Measurements from ENCODE around the gene TCERG1L. TPM values are rescaled to one million over a fixed set of nuclear protein-coding genes. Genes with fewer than 3 reads are reported as not detected.

Gene TCERG1L
- total RNA-seq, 1 experiment from 2014 or later, result not detected

GRCh38 chr10:131230641-131231322, 80.7 kb downstream of the TCERG1L start:
- Histone ChIP-seq H3K27me3 (replicated peaks) (no peaks in the 10 kb centered on the region), H3K9me3 (replicated peaks) (peaks cover 7% of the 10 kb centered on the region; the same call in 1 of the 2 replicates), H3K36me3 (no peaks in the 10 kb centered on the region), H3K27ac (no peak overlapping the region), H3K4me1 (replicated peaks) (no peaks in the 10 kb centered on the region), H3K4me3 (no peak overlapping the region)
- DNase-seq (ENCODE audit: low read depth in 1 of 2, low spot score in 2 of 2), result no peak

- H3K9me3 ChIP-seq (replicated peaks), result peaks cover 10% of the 10 kb centered on the region; the same call in 1 of the 2 replicates
- no peaks in the 10 kb centered on the region for H3K36me3 ChIP-seq
- H3K4me3 ChIP-seq, result no peak overlapping the region
- H3K27ac ChIP-seq, result no peak overlapping the region
- no peak for DNase-seq (ENCODE audit: low read depth in 1 of 2, low spot score in 2 of 2)
- H3K4me1 ChIP-seq (replicated peaks), result no peaks in the 10 kb centered on the region
- no peaks in the 10 kb centered on the region for H3K27me3 ChIP-seq (replicated peaks)
Measured at GRCh38 chr10:131230166-131230565, 81.4 kb downstream of the TCERG1L start.

- H3K9me3 ChIP-seq (replicated peaks), result peaks cover 12% of the 10 kb centered on the region
- no peaks in the 10 kb centered on the region for H3K36me3 ChIP-seq
- H3K27me3 ChIP-seq (replicated peaks), result no peaks in the 10 kb centered on the region
- no peak overlapping the region for H3K4me3 ChIP-seq
- DNase-seq (ENCODE audit: low read depth in 1 of 2, low spot score in 2 of 2), result no peak
- H3K4me1 ChIP-seq (replicated peaks), result no peaks in the 10 kb centered on the region
- H3K27ac ChIP-seq, result no peak overlapping the region
Measured at GRCh38 chr10:131227163-131227740, 84.3 kb downstream of the TCERG1L start.

GRCh38 chr10:131226446-131227162, 84.9 kb downstream of the TCERG1L start:
- Histone ChIP-seq H3K27ac (no peak overlapping the region), H3K4me1 (replicated peaks) (no peaks in the 10 kb centered on the region), H3K27me3 (replicated peaks) (no peaks in the 10 kb centered on the region), H3K9me3 (replicated peaks) (peaks cover 12% of the 10 kb centered on the region), H3K4me3 (no peak overlapping the region), H3K36me3 (no peaks in the 10 kb centered on the region)
- DNase-seq (ENCODE audit: low read depth in 1 of 2, low spot score in 2 of 2), result no peak

GRCh38 chr10:131224106-131224505, 87.4 kb downstream of the TCERG1L start:
- H3K4me3 ChIP-seq, result no peak overlapping the region
- H3K4me1 ChIP-seq (replicated peaks), result no peaks in the 10 kb centered on the region
- no peak for DNase-seq (ENCODE audit: low read depth in 1 of 2, low spot score in 2 of 2)
- no peaks in the 10 kb centered on the region for H3K27me3 ChIP-seq (replicated peaks)
- H3K36me3 ChIP-seq, result no peaks in the 10 kb centered on the region
- H3K9me3 ChIP-seq (replicated peaks), result peaks cover 11% of the 10 kb centered on the region
- no peak overlapping the region for H3K27ac ChIP-seq

- H3K27me3 ChIP-seq (replicated peaks), result no peaks in the 10 kb centered on the region
- peaks cover 15% of the 10 kb centered on the region for H3K9me3 ChIP-seq (replicated peaks)
- DNase-seq (ENCODE audit: low read depth in 1 of 2, low spot score in 2 of 2), result no peak
- H3K27ac ChIP-seq, result no peak overlapping the region
- no peak overlapping the region for H3K4me3 ChIP-seq
- H3K4me1 ChIP-seq (replicated peaks), result no peaks in the 10 kb centered on the region
- no peaks in the 10 kb centered on the region for H3K36me3 ChIP-seq
Measured at GRCh38 chr10:131223422-131223821, 88.1 kb downstream of the TCERG1L start.

- H3K27ac ChIP-seq, result no peak overlapping the region
- H3K27me3 ChIP-seq (replicated peaks), result no peaks in the 10 kb centered on the region
- DNase-seq (ENCODE audit: low read depth in 1 of 2, low spot score in 2 of 2), result no peak
- H3K4me3 ChIP-seq, result no peak overlapping the region
- H3K4me1 ChIP-seq (replicated peaks), result no peaks in the 10 kb centered on the region
- H3K36me3 ChIP-seq, result no peaks in the 10 kb centered on the region
- H3K9me3 ChIP-seq (replicated peaks), result peaks cover 17% of the 10 kb centered on the region
Measured at GRCh38 chr10:131222986-131223385, 88.5 kb downstream of the TCERG1L start.

GRCh38 chr10:131221632-131222277, 89.8 kb downstream of the TCERG1L start:
- Histone ChIP-seq H3K36me3 (no peaks in the 10 kb centered on the region), H3K4me1 (replicated peaks) (no peaks in the 10 kb centered on the region), H3K9me3 (replicated peaks) (peaks cover 18% of the 10 kb centered on the region), H3K27me3 (replicated peaks) (no peaks in the 10 kb centered on the region), H3K4me3 (no peak overlapping the region), H3K27ac (no peak overlapping the region)
- no peak for DNase-seq (ENCODE audit: low read depth in 1 of 2, low spot score in 2 of 2)

- Histone ChIP-seq H3K4me3 (no peak overlapping the region), H3K9me3 (replicated peaks) (peaks cover 20% of the 10 kb centered on the region), H3K27me3 (replicated peaks) (no peaks in the 10 kb centered on the region), H3K27ac (no peak overlapping the region), H3K36me3 (no peaks in the 10 kb centered on the region), H3K4me1 (replicated peaks) (no peaks in the 10 kb centered on the region)
- DNase-seq (ENCODE audit: low read depth in 1 of 2, low spot score in 2 of 2), result no peak
Measured at GRCh38 chr10:131220601-131221171, 90.8 kb downstream of the TCERG1L start.

- Histone ChIP-seq H3K4me1 (replicated peaks) (no peaks in the 10 kb centered on the region), H3K27ac (no peak overlapping the region), H3K4me3 (no peak overlapping the region), H3K36me3 (no peaks in the 10 kb centered on the region), H3K9me3 (replicated peaks) (peaks cover 19% of the 10 kb centered on the region), H3K27me3 (replicated peaks) (no peaks in the 10 kb centered on the region)
- DNase-seq (ENCODE audit: low read depth in 1 of 2, low spot score in 2 of 2), result no peak
Measured at GRCh38 chr10:131219955-131220489, 91.5 kb downstream of the TCERG1L start.

GRCh38 chr10:131219584-131219886, 92.0 kb downstream of the TCERG1L start:
- peaks cover 19% of the 10 kb centered on the region for H3K9me3 ChIP-seq (replicated peaks)
- no peaks in the 10 kb centered on the region for H3K27me3 ChIP-seq (replicated peaks)
- DNase-seq (ENCODE audit: low read depth in 1 of 2, low spot score in 2 of 2), result no peak
- no peak overlapping the region for H3K4me3 ChIP-seq
- H3K4me1 ChIP-seq (replicated peaks), result no peaks in the 10 kb centered on the region
- no peak overlapping the region for H3K27ac ChIP-seq
- H3K36me3 ChIP-seq, result no peaks in the 10 kb centered on the region

- no peak for DNase-seq (ENCODE audit: low read depth in 1 of 2, low spot score in 2 of 2)
- Histone ChIP-seq H3K27ac (no peak overlapping the region), H3K4me1 (replicated peaks) (no peaks in the 10 kb centered on the region), H3K4me3 (no peak overlapping the region), H3K9me3 (replicated peaks) (peaks cover 22% of the 10 kb centered on the region), H3K36me3 (no peaks in the 10 kb centered on the region), H3K27me3 (replicated peaks) (no peaks in the 10 kb centered on the region)
Measured at GRCh38 chr10:131218811-131219583, 92.5 kb downstream of the TCERG1L start.

GRCh38 chr10:131216681-131217230, 94.8 kb downstream of the TCERG1L start:
- Histone ChIP-seq H3K4me3 (no peak overlapping the region), H3K27ac (no peak overlapping the region), H3K4me1 (replicated peaks) (no peaks in the 10 kb centered on the region), H3K27me3 (replicated peaks) (no peaks in the 10 kb centered on the region), H3K36me3 (no peaks in the 10 kb centered on the region), H3K9me3 (replicated peaks) (peaks cover 18% of the 10 kb centered on the region)
- no peak for DNase-seq (ENCODE audit: low read depth in 1 of 2, low spot score in 2 of 2)
